Measurements from ENCODE around the gene FADS3. TPM values are rescaled to one million over a fixed set of nuclear protein-coding genes. Genes with fewer than 3 reads are reported as not detected.

The FADS3 gene
- total RNA-seq, 1 donor from 2014 or later, result 15.0 TPM

GRCh38 chr11:61862714-61863547 lies 28.4 kb downstream of the FADS3 start:
- no peak for ATAC-seq
- no peak for DNase-seq (ENCODE audit: low spot score)

- DNase-seq (ENCODE audit: low spot score), result no peak
- no peak for ATAC-seq
Observed at GRCh38 chr11:61861634-61862033, 29.7 kb downstream of the FADS3 start.

GRCh38 chr11:61860054-61860903 lies 31.1 kb downstream of the FADS3 start:
- DNase-seq (ENCODE audit: low spot score) (peak; percentile 76), ATAC-seq (peak; percentile 88)

- no peak for ATAC-seq
- DNase-seq (ENCODE audit: low spot score), result no peak
Observed at GRCh38 chr11:61855939-61856680, 35.2 kb downstream of the FADS3 start.

- DNase-seq (ENCODE audit: low spot score) (no peak), ATAC-seq (no peak)
Observed at GRCh38 chr11:61854966-61855714, 36.2 kb downstream of the FADS3 start.

GRCh38 chr11:61854206-61854895 lies 37.0 kb downstream of the FADS3 start:
- ATAC-seq (no peak), DNase-seq (ENCODE audit: low spot score) (no peak)

GRCh38 chr11:61853698-61854169 lies 37.6 kb downstream of the FADS3 start:
- ATAC-seq (no peak), DNase-seq (ENCODE audit: low spot score) (no peak)

GRCh38 chr11:61851900-61852295 lies 39.4 kb downstream of the FADS3 start:
- no peak for DNase-seq (ENCODE audit: low spot score)
- ATAC-seq, result no peak

GRCh38 chr11:61851113-61851899 lies 40.0 kb downstream of the FADS3 start:
- DNase-seq (ENCODE audit: low spot score) (no peak), ATAC-seq (no peak)

GRCh38 chr11:61850687-61851086 lies 40.7 kb downstream of the FADS3 start:
- peak; percentile 14 for ATAC-seq
- DNase-seq (ENCODE audit: low spot score), result no peak

GRCh38 chr11:61848631-61849030 lies 42.7 kb downstream of the FADS3 start:
- no peak for DNase-seq (ENCODE audit: low spot score)
- ATAC-seq, result no peak

- ATAC-seq, result no peak
- DNase-seq (ENCODE audit: low spot score), result no peak
Observed at GRCh38 chr11:61847914-61848581, 43.3 kb downstream of the FADS3 start.

- ATAC-seq, result peak; percentile 78
- DNase-seq (ENCODE audit: low spot score), result no peak
Observed at GRCh38 chr11:61846362-61847020, 44.9 kb downstream of the FADS3 start.

GRCh38 chr11:61844909-61845565 lies 46.3 kb downstream of the FADS3 start:
- DNase-seq (ENCODE audit: low spot score), result no peak

GRCh38 chr11:61842528-61842820 lies 48.9 kb downstream of the FADS3 start:
- ATAC-seq, result no peak

More at GRCh38 chr11:61844909-61845565, 46.3 kb downstream of the FADS3 start:
- ATAC-seq, result no peak

GRCh38 chr11:61841636-61842527 lies 49.5 kb downstream of the FADS3 start:
- ATAC-seq (peak; percentile 74), DNase-seq (ENCODE audit: low spot score) (no peak)

More at GRCh38 chr11:61842528-61842820, 48.9 kb downstream of the FADS3 start:
- no peak for DNase-seq (ENCODE audit: low spot score)
